Mesodermal cell (in vitro differentiated cells): ENCODE data around the gene RIIAD1.

Experiments used
- H3K27ac ChIP-seq: 2 replicates; pipeline ENCODE4 v1.7.0; 2013; ENCODE audit warnings: mild to moderate bottlenecking, low read depth, low read length, moderate library complexity; ENCODE audit not compliant: severe bottlenecking
- H3K36me3 ChIP-seq: 2 replicates; pipeline ENCODE4 v1.7.1; 2013; ENCODE audit warnings: mild to moderate bottlenecking, low read length, moderate library complexity; ENCODE audit not compliant: control insufficient read depth, insufficient read depth
- H3K4me1 ChIP-seq: one replicate; pipeline ENCODE4 v1.7.1; 2013; ENCODE audit warnings: mild to moderate bottlenecking, low read length; ENCODE audit not compliant: insufficient read depth, control insufficient read depth, poor library complexity, severe bottlenecking
- H3K4me3 ChIP-seq: 2 replicates; pipeline ENCODE4 v1.7.0; 2013; ENCODE audit warnings: low read length, control low read depth, mild to moderate bottlenecking; ENCODE audit not compliant: insufficient read depth, poor library complexity, severe bottlenecking; ENCODE audit errors: extremely low read depth
- H3K9me3 ChIP-seq: 2 replicates; pipeline ENCODE4 v1.7.1; 2013; ENCODE audit warnings: mild to moderate bottlenecking, low read length, moderate library complexity; ENCODE audit not compliant: control insufficient read depth
- WGBS, 2 experiments: methylation state at CpG; one replicate each; pipeline ENCODE4 v1.1.5; 2013; ENCODE audit warnings: missing lambda C conversion rate in 2 of 2; ENCODE audit not compliant: insufficient coverage in 2 of 2; 5-methylcytosine and 5-hydroxymethylcytosine counted together

The RIIAD1 gene

DNA sequence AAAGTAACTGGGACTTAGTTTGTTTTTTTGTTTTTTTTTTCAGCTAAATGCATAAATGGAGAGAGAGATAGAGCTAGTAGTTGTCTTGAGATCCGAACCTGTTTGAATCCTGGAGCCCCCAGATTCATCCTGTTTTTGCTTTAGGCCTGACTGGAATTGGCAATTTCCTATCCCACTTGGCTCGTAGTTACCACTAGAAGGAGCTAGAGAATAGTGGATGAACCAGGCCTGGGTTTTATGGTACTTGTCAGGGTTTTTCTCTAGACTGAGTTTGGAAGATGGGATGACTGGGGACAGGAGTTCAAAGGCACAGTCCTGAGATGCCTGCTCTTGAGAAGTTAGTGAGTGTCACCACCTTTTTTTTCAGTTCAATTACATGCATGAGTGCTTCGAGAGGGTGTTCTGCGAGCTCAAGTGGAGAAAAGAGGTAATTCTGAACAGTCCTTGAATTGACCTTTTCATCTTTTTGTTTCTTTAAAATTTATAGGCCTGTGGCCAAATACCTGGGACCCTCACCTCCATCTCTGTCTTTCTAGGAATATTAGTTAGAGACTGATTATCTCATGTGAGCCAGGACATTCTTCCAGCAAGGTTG, 28.2 kb upstream of the RIIAD1 start:
- 76 to 89% methylated on average over 3 of the region's 4 CpGs for WGBS, 2 experiments
- Histone ChIP-seq H3K27ac (no peak overlapping the region), H3K36me3 (peaks cover 55% of the 10 kb centered on the region), H3K4me3 (no peak overlapping the region), H3K9me3 (no peaks in the 10 kb centered on the region), H3K4me1 (no peaks in the 10 kb centered on the region)

DNA sequence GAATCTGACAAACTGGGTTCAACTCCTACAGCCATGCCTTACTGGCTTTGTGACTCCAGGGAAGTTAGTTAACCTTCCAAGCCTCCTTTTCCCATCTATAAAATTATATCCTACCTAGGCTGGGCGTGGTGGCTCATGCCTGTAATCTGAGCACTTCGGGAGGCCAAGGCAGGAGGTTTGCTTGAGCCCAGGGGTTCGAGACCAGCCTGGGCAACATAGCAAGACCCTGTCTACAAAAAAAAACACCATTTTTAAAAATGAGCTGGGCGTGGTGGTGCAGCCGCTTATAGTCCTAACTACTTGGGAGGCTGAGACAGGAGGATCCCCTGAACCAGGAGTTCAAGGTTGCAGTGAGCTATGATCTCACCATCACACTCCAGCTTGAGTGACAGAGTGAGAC, 19.8 kb upstream of the RIIAD1 start:
- WGBS, 2 experiments = 88 to 100% methylated on average over 2 to 3 of the region's 5 CpGs
- H3K9me3 ChIP-seq = no peaks in the 10 kb centered on the region
- peaks cover 46% of the 10 kb centered on the region for H3K36me3 ChIP-seq
- no peaks in the 10 kb centered on the region for H3K4me1 ChIP-seq
- no peak overlapping the region for H3K27ac ChIP-seq
- H3K4me3 ChIP-seq = no peak overlapping the region

DNA sequence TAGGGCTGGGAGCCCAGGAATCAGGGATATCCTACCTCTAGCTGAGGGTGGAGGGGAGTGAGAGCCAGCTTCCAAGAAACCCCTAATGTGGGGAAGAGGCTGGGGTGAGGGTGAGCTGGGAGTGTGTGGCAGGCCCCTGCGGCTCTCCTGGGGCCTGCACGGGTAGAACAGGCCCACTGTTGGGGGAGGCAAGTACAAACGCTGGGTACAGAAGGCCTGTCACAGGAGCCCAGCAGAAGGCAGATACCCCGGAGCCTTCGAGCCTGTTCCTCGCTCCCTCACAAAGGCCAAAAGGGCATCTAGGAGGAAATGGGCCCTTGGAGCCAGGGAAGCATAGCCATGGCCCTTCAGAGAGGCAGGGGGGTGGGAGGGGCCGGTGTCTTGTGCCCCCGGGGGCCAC, 18.4 kb upstream of the RIIAD1 start:
- Histone ChIP-seq H3K9me3 (no peaks in the 10 kb centered on the region), H3K4me3 (no peak overlapping the region), H3K36me3 (peaks cover 39% of the 10 kb centered on the region), H3K4me1 (no peaks in the 10 kb centered on the region), H3K27ac (no peak overlapping the region)
- WGBS, 2 experiments = 76 to 83% methylated on average over 5 to 8 of the region's 8 CpGs

DNA sequence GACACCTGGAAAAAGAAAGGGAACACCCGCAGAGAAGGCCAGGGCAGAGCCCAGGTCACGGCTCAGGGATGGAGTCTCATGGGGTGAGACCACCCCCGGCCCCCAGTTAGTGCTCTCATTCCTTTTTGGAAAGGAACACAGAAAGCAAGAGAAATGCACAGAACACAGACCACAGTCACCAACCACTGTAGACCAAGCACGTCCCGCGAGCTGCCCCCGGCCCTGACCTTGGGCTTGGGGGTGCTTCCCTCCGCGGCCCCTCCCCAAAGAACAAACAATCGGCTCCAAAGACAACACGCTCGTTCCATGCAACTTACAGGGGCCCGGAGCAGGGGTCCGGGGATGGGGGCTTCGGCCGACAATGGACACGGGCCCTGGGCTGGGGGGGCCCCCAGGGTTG, 17.5 kb upstream of the RIIAD1 start:
- no peaks in the 10 kb centered on the region for H3K9me3 ChIP-seq
- no peak overlapping the region for H3K27ac ChIP-seq
- 92 to 99% methylated on average over 6 to 8 of the region's 17 CpGs for WGBS, 2 experiments
- peaks cover 30% of the 10 kb centered on the region for H3K36me3 ChIP-seq
- no peaks in the 10 kb centered on the region for H3K4me1 ChIP-seq
- H3K4me3 ChIP-seq = no peak overlapping the region

DNA sequence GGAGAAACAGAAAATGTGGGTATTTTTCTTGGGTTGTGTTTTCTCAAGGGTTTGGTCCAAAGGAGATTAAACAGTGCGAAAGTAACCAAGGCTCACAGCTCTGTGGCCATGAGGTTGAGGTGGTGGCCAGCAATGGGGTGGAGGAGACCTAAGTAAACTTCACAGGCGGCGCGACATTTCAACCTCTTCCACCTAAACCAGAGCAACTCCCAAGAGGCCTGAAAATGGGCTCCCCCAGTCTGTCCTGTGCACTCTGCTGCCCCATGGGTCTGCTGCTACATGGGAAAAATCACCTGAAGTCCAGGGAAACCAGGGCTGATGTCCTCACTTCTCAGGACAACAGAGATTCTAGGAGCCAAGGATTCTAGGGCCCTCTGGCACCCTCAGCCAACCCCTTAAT, 17.1 kb upstream of the RIIAD1 start:
- WGBS, 2 experiments = 73 to 89% methylated on average over 3 to 4 of the region's 4 CpGs
- Histone ChIP-seq H3K9me3 (no peaks in the 10 kb centered on the region), H3K36me3 (peaks cover 26% of the 10 kb centered on the region), H3K27ac (no peak overlapping the region), H3K4me1 (no peaks in the 10 kb centered on the region), H3K4me3 (no peak overlapping the region)

DNA sequence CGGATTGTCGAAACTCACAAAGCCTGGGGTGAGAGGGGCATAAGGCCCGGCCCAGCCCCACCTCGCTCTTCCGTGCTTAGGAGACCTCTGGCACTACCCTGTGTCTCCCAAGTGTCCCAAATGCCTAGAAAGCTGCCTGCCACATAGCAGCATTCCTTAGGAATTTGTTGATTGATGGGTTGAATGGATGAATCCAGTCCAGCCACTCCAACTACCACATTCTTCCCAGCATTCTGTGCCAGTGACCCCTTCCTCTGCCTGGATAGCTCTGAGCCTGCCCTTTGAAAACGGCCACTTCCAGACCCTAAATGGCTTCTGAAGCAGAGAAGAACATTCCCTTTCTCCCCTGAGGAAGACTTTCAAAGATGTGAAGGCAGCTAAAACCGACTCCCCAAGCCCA, 16.2 kb upstream of the RIIAD1 start:
- Histone ChIP-seq H3K36me3 (peaks cover 17% of the 10 kb centered on the region), H3K9me3 (no peaks in the 10 kb centered on the region), H3K4me1 (no peaks in the 10 kb centered on the region), H3K27ac (no peak overlapping the region), H3K4me3 (no peak overlapping the region)
- 93 to 95% methylated on average over 6 of the region's 7 CpGs for WGBS, 2 experiments

DNA sequence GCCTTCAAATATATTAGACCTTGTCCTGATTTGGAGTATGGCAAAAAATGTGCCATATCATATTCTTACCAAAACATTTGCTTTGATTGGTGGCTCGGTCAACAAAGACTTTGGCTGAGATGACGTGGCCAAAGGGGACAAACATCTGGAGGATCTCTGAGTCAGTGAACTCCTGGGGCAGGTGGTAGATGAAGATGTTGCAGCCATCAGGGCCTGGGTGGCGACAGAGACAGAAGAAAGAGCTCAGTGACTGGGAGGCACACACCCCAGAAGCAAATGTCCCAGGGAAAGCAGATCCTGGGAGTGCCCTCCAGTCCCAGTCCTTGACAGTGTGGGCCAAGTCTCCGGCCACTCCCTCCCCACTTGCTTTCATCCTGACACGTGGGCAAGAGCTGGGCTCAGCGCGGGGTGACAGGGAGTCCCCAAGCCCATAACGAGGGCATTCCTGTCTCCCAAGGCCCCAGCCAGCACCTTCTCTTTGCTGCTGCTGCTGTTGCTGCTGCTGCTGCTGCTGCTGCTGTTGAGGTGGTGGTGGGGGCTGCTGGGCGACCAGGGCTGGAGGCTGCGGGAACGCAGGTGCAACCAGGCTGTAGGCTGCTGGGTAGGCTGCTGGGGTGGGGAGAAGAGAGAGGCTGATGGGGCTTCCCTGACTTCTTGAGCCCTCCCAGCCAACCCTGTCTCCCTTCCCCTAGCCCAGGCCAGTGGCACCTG, 15.4 kb upstream of the RIIAD1 start:
- 86 to 89% methylated on average over 5 to 7 of the region's 11 CpGs for WGBS, 2 experiments
- no peaks in the 10 kb centered on the region for H3K9me3 ChIP-seq

DNA sequence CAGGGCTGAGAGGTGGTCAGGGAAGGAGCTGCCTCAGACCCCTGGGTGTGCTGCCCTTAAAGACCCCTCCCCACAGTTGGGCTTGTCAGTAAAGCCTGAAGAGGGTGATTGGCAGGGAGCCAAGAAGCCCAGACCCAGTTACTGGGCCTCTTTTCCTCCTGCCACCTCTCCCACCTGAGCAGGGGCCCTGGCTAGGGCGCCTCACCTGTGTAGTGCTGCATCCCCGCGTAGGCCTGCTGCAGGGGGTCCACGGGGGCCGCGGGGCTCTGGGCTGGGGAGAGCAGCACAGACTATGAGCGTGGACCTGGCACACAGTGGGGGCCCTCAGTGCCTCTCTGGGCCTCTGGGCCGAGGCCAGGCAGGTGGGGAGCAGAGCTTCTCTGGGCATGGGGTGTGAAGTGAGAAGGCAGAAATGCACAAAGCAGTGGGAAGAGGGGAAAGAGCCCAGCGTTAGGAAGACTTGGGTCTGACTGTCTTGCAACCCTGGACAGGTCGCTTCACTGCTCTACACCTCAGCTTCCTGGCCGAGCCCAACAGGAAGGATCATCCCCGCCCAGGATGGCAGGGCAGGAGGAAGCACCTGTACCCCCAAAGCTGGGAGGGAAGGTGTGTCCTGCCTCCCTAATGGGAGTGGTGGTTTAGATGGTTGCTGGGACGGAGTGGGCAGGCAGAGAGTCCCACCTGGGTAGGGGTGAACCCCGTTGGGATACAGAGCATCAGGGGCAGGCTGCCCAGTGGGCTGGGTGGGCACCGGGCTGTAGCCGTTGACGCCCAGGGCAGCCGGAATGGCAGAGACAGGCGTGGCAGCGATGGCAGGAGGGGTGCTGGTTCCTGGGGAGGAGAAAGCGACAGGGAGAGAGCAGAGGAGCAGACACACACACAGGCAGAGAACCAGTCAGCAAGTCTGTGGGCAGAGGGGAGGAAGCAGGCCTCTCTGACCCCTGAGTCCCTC, 14.6 kb upstream of the RIIAD1 start:
- 82 to 92% methylated on average over 11 to 20 of the region's 21 CpGs for WGBS, 2 experiments
- no peak overlapping the region for H3K27ac ChIP-seq
- peaks cover 4% of the 10 kb centered on the region for H3K36me3 ChIP-seq
- H3K4me3 ChIP-seq = no peak overlapping the region
- H3K9me3 ChIP-seq = no peaks in the 10 kb centered on the region
- H3K4me1 ChIP-seq = no peaks in the 10 kb centered on the region

More for the DNA sequence above, 15.4 kb upstream of the RIIAD1 start:
- peaks cover 12% of the 10 kb centered on the region for H3K36me3 ChIP-seq
- H3K27ac ChIP-seq = no peak overlapping the region
- no peak overlapping the region for H3K4me3 ChIP-seq
- no peaks in the 10 kb centered on the region for H3K4me1 ChIP-seq

DNA sequence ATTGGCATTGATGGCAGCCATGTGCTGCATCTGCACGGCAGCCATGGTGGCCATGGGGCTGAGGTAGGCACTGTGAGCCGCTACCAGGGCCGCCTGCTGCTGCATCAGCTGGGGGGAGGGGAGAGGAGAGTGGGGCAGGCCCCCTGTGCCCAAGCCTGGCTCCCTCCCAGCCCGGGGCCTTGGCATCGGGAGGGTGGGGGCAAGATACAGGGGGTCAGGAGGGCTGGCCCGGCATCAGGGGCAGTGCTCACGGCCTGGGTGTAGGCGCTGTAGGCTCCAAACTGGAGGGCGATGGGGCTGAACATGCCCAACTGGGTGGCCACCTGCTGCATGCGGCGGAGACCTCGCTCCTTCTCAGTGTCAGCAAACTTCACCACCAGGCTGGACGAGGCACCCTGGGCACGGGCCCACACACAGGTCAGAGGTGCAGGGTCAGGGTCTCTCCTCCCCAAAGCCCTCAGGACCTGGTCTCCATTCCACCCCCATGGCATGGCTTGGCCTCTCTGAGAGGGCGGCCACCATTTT, 13.7 kb upstream of the RIIAD1 start:
- Histone ChIP-seq H3K4me3 (no peak overlapping the region), H3K4me1 (no peaks in the 10 kb centered on the region), H3K9me3 (no peaks in the 10 kb centered on the region), H3K36me3 (no peaks in the 10 kb centered on the region), H3K27ac (no peak overlapping the region)
- 93 to 94% methylated on average over 14 of the region's 15 CpGs for WGBS, 2 experiments

DNA sequence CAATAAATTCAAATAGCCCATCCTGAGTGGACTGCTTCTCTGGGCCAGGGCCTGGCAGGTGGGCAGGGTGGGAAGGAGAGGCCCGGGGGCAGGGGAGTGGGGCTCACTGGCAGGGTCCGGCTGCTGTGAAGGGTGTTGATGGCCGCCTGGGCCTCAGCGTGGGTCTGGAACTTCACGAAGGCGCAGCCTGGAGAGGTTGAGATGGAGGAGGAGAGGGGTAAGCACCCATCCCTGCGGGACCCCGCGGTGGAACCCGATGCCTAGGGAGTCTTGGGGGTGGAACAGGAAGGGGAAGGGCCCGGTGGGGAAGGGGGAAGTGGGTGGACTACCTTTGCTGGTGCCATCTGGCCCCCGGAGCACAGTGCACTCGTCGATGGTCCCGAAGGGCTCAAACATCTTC, 12.4 kb upstream of the RIIAD1 start:
- H3K4me3 ChIP-seq = no peak overlapping the region
- H3K9me3 ChIP-seq = no peaks in the 10 kb centered on the region

More for the DNA sequence above, 12.4 kb upstream of the RIIAD1 start:
- no peaks in the 10 kb centered on the region for H3K4me1 ChIP-seq
- H3K27ac ChIP-seq = no peak overlapping the region
- 89% methylated on average over 12 to 13 of the region's 15 CpGs for WGBS, 2 experiments
- H3K36me3 ChIP-seq = no peaks in the 10 kb centered on the region
